GM23248 (cell line): ENCODE results near the gene C22orf15. TPM values are rescaled to one million over a fixed set of nuclear protein-coding genes. Genes with fewer than 3 reads are reported as not detected.

Experiments used
- DNase-seq: peaks from one replicate; pipeline ENCODE4 v3.0.0-alpha.2; 2015
- H2AFZ ChIP-seq: fragments of 200-600 bp; sonication (generic); 2 replicates; pipeline ENCODE4 v1.6.1; 2016; ENCODE audit warnings: antibody characterized with exemption
- H3F3A ChIP-seq: fragments of 200-600 bp; sonication (generic); 2 replicates; pipeline ENCODE4 v1.6.1; 2016; ENCODE audit warnings: mild to moderate bottlenecking, antibody characterized with exemption, mixed run types; ENCODE audit not compliant: insufficient read depth
- H3K27ac ChIP-seq: fragments of 200-600 bp; sonication (generic); 2 replicates; pipeline ENCODE4 v1.5.1; 2016; ENCODE audit warnings: mild to moderate bottlenecking
- H3K27me3 ChIP-seq: fragments of 200-600 bp; sonication (generic); replicated peaks from 2 replicates; pipeline ENCODE4 v1.6.1; 2016; ENCODE audit warnings: mild to moderate bottlenecking; ENCODE audit not compliant: insufficient read depth
- H3K36me3 ChIP-seq: fragments of 200-600 bp; sonication (generic); 2 replicates; pipeline ENCODE4 v1.6.1; 2016; ENCODE audit warnings: low read depth, mild to moderate bottlenecking
- H3K4me1 ChIP-seq: fragments of 200-600 bp; sonication (generic); 2 replicates; pipeline ENCODE4 v1.6.1; 2016; ENCODE audit warnings: mild to moderate bottlenecking; ENCODE audit not compliant: insufficient read depth
- H3K4me2 ChIP-seq: fragments of 200-600 bp; sonication (generic); one replicate; pipeline ENCODE4 v1.6.1; 2016; ENCODE audit warnings: mild to moderate bottlenecking; ENCODE audit not compliant: unreplicated experiment
- H3K4me3 ChIP-seq: fragments of 200-600 bp; sonication (generic); 2 replicates; pipeline ENCODE4 v1.5.1; 2016; ENCODE audit warnings: mild to moderate bottlenecking
- H3K79me2 ChIP-seq: fragments of 200-600 bp; sonication (generic); 2 replicates; pipeline ENCODE4 v1.6.1; 2016; ENCODE audit warnings: mild to moderate bottlenecking; ENCODE audit not compliant: insufficient read depth
- H3K9ac ChIP-seq: fragments of 200-600 bp; sonication (generic); 2 replicates; pipeline ENCODE4 v1.6.1; 2016; ENCODE audit warnings: mild to moderate bottlenecking
- H3K9me2 ChIP-seq: fragments of 200-600 bp; sonication (generic); 2 replicates; pipeline ENCODE4 v1.6.1; 2016; ENCODE audit warnings: mixed run types, mild to moderate bottlenecking, moderate library complexity; ENCODE audit not compliant: insufficient read depth
- H3K9me3 ChIP-seq: fragments of 200-600 bp; sonication (generic); one replicate; pipeline ENCODE4 v1.6.1; 2017; ENCODE audit warnings: low read depth
- H4K20me1 ChIP-seq: fragments of 200-600 bp; sonication (generic); 2 replicates; pipeline ENCODE4 v1.6.0; 2016; ENCODE audit not compliant: insufficient read depth
- EZH2 ChIP-seq: fragments of 200-600 bp; sonication (generic); IDR thresholded peaks from 2 replicates; pipeline ENCODE4 v1.6.1; 2018; ENCODE audit warnings: antibody characterized with exemption, mild to moderate bottlenecking; ENCODE audit not compliant: insufficient read depth, poor library complexity, severe bottlenecking
- EZH2phosphoT487 ChIP-seq: fragments of 200-600 bp; sonication (generic); IDR thresholded peaks from 2 replicates; pipeline ENCODE4 v1.6.1; 2018; ENCODE audit warnings: antibody characterized with exemption, moderate library complexity, mild to moderate bottlenecking, low read depth; ENCODE audit not compliant: insufficient read depth
- WGBS, 2 experiments: methylation state at CpG; one replicate each; pipeline ENCODE4 v1.1.6; 2015 to 2017; ENCODE audit warnings: low lambda C conversion rate in 2 of 2, low coverage in 1 of 2; ENCODE audit errors: missing lambda C conversion rate in 2 of 2; 5-methylcytosine and 5-hydroxymethylcytosine counted together
- in situ Hi-C: fragments of 300-500 bp; cut with MboI; formaldehyde crosslinking; loops from 2 replicates; pipeline ENCODE4 v1.15.0; 2020
- polyA plus RNA-seq: library from polyadenylated mRNA; unstranded; fragments of >200 nt; fragmentation: Nextera tagmentation; extraction: Ambion mirVana; gene quantifications from 2 replicates; pipeline ENCODE4 v1.2.1, GENCODE V29; 2016
- total RNA-seq: library from RNA; depleted of rRNA; stranded (reverse); fragments of >200 nt; shearing (Covaris generic); gene quantifications from 2 replicates; pipeline ENCODE4 v1.2.3, GENCODE V29; 2014

Gene C22orf15
- total and polyA plus RNA-seq, 2 experiments from 2014 or later = 0.41 TPM; not detected in 1

GRCh38 chr22:23763954-23764353, 1.2 kb downstream of the C22orf15 start:
- DNase-seq = no peak
- in situ Hi-C loops = no loop called here
- Histone ChIP-seq H3K9me3 (no peaks in the 10 kb centered on the region), H3K27me3 (no peaks in the 10 kb centered on the region), H3K9me2 (no peaks in the 10 kb centered on the region), H3K4me3 (no peak overlapping the region), H3K27ac (no peak overlapping the region), H3K4me2 (no peak overlapping the region), H3K36me3 (no peaks in the 10 kb centered on the region), H3K4me1 (peaks cover 9% of the 10 kb centered on the region), H3K9ac (no peak overlapping the region), H2AFZ (no peak overlapping the region), H3F3A (no peaks in the 10 kb centered on the region), H3K79me2 (no peaks in the 10 kb centered on the region), H4K20me1 (no peaks in the 10 kb centered on the region)
- no peak for TF ChIP-seq EZH2
- WGBS, 2 experiments = 44 to 49% methylated on average over 6 to 7 of the region's 7 CpGs

- Histone ChIP-seq H3K4me2 (no peak overlapping the region), H3K36me3 (no peaks in the 10 kb centered on the region), H3K27ac (no peak overlapping the region), H3K27me3 (no peaks in the 10 kb centered on the region), H4K20me1 (no peaks in the 10 kb centered on the region), H2AFZ (no peak overlapping the region), H3K79me2 (no peaks in the 10 kb centered on the region), H3K4me3 (no peak overlapping the region), H3F3A (no peaks in the 10 kb centered on the region), H3K9me2 (no peaks in the 10 kb centered on the region), H3K9me3 (no peaks in the 10 kb centered on the region), H3K9ac (no peak overlapping the region), H3K4me1 (peaks cover 9% of the 10 kb centered on the region)
- TF ChIP-seq EZH2phosphoT487 (no peak), EZH2 (no peak)
- in situ Hi-C loops = no loop called here
- DNase-seq = no peak
- WGBS, 2 experiments = 91 to 93% methylated on average over 9 of the region's 9 CpGs
Measured at GRCh38 chr22:23764899-23765881, 2.4 kb downstream of the C22orf15 start.

GRCh38 chr22:23767303-23767672, 4.5 kb downstream of the C22orf15 start:
- Histone ChIP-seq H2AFZ (peak overlapping the region; percentile 94), H3K27me3 (no peaks in the 10 kb centered on the region), H4K20me1 (no peaks in the 10 kb centered on the region), H3K4me1 (peaks cover 9% of the 10 kb centered on the region), H3K79me2 (no peaks in the 10 kb centered on the region), H3F3A (no peaks in the 10 kb centered on the region), H3K4me3 (peak overlapping the region; percentile 78), H3K4me2 (peak overlapping the region; percentile 68), H3K27ac (no peak overlapping the region), H3K9me2 (no peaks in the 10 kb centered on the region), H3K9ac (peak overlapping the region; percentile 82), H3K9me3 (no peaks in the 10 kb centered on the region), H3K36me3 (no peaks in the 10 kb centered on the region)
- no peak for DNase-seq
- 20 to 32% methylated on average over 9 to 24 of the region's 27 CpGs for WGBS, 2 experiments
- TF ChIP-seq EZH2phosphoT487 (no peak), EZH2 (no peak)
- in situ Hi-C loops = no loop called here

- WGBS, 2 experiments = 0 to 2% methylated on average over 32 to 59 of the region's 63 CpGs
- Histone ChIP-seq H3K4me2 (peak within 1 kb of the TSS; percentile 68), H3K27me3 (no peaks in the 10 kb centered on the region), H3K27ac (no peak within 1 kb of the TSS), H3K9ac (peak within 1 kb of the TSS; percentile 82), H3F3A (no peaks in the 10 kb centered on the region), H4K20me1 (no peaks in the 10 kb centered on the region), H3K79me2 (no peaks in the 10 kb centered on the region), H3K9me2 (no peaks in the 10 kb centered on the region), H3K4me3 (peak within 1 kb of the TSS; percentile 78), H2AFZ (peak within 1 kb of the TSS; percentile 94), H3K4me1 (peaks cover 4% of the 10 kb centered on the region), H3K36me3 (no peaks in the 10 kb centered on the region), H3K9me3 (no peaks in the 10 kb centered on the region)
- TF ChIP-seq EZH2phosphoT487 (no peak), EZH2 (no peak)
- peak; percentile 86 for DNase-seq
- in situ Hi-C loops = no loop called here
Measured at GRCh38 chr22:23767673-23768548, 5.1 kb downstream of the C22orf15 start, which contains the start of gene CHCHD10. Gene CHCHD10 (minus strand): TSS chr22:23767972. CDS start chr22:23767874, 98 bp downstream.
